Measurements from ENCODE around the gene PDE6B.

DNA sequence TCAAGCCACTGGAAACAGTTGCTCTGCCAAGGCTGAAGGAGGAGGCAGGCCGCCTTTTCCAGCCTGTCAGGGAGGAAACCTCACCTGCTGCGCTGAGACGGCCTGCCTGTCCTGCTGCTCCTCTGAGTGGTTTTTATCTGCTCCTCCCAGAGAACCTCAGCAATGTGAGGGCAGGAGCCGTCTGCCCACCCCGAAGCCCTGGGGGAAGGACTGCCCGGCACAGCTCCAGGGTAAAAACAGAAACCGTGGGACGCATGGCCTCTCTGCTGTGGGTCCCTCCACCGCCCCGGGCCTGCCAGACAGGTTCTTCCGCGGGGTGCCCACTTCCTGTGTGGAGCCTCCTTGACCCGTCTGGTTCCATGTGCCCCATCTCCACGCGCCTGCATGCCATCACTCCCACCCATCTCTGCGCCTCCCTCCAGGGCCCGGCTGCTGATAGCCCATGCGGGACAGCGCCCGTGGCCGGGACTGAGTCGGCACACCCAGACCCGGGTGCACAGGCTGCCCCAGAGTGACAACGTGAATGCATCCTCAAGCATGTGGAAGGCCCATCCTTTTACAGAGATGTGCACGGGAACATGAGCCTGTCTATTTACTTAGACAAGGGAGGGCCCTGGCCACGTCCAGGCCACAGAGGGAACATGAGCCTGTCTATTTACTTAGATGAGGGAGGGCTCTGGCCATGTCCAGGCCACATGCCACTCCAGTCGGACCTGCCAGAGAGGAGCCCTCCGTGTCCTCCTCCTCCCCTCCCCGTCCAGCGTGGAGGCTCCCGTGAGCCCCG lies 67.6 kb downstream of the PDE6B start:
- TF ChIP-seq, protein P1, sequence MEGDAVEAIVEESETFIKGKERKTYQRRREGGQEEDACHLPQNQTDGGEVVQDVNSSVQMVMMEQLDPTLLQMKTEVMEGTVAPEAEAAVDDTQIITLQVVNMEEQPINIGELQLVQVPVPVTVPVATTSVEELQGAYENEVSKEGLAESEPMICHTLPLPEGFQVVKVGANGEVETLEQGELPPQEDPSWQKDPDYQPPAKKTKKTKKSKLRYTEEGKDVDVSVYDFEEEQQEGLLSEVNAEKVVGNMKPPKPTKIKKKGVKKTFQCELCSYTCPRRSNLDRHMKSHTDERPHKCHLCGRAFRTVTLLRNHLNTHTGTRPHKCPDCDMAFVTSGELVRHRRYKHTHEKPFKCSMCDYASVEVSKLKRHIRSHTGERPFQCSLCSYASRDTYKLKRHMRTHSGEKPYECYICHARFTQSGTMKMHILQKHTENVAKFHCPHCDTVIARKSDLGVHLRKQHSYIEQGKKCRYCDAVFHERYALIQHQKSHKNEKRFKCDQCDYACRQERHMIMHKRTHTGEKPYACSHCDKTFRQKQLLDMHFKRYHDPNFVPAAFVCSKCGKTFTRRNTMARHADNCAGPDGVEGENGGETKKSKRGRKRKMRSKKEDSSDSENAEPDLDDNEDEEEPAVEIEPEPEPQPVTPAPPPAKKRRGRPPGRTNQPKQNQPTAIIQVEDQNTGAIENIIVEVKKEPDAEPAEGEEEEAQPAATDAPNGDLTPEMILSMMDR (IDR thresholded peaks at IDR 0.05): no peak
- TF ChIP-seq POLR2AphosphoS5 (IDR thresholded peaks at IDR 0.05): no peak

All from upper lobe of left lung (tissue), 4 donors.